HepG2 (cell line): ENCODE results near the gene PAQR7. TPM values are rescaled to one million over a fixed set of nuclear protein-coding genes. Genes with fewer than 3 reads are reported as not detected.
A peak's percentile ranks its signal among the peaks of the same experiment; 100 is the strongest.

ENCODE experiments used
- AFF4 ChIP-seq: sonication (generic); formaldehyde crosslinking; IDR thresholded peaks from 2 replicates; pipeline ENCODE4 v1.4.0; 2020; ENCODE audit warnings: missing genetic modification reagents
- EEA1 ChIP-seq: sonication (generic); formaldehyde crosslinking; IDR thresholded peaks from 2 replicates; pipeline ENCODE4 v1.5.1; 2020; ENCODE audit warnings: mild to moderate bottlenecking, missing genetic modification reagents, borderline replicate concordance
- EP300 ChIP-seq, 3 experiments: sonication (generic) in 1 of 3; formaldehyde crosslinking in 1 of 3; IDR thresholded peaks; 2 replicates each; pipeline versions ENCODE4 v1.5.1 to v1.6.1; 2011 to 2020; ENCODE audit warnings: low read depth in 2 of 3, low read length in 2 of 3, borderline replicate concordance in 1 of 3, improper control_type of control experiment in 1 of 3, mild to moderate bottlenecking in 1 of 3, missing genetic modification reagents in 1 of 3, moderate library complexity in 1 of 3
- HCFC1 ChIP-seq: fragments of 150-350 bp; IDR thresholded peaks from 2 replicates; pipeline ENCODE4 v1.6.1; 2014; ENCODE audit warnings: low read depth, low read length
- HMGXB4 ChIP-seq, 2 experiments: sonication (generic) in 1 of 2; formaldehyde crosslinking in 1 of 2; IDR thresholded peaks; 2 replicates each; pipeline versions ENCODE4 v1.4.0 to v1.6.1; 2018 to 2020; ENCODE audit warnings: missing genetic modification reagents in 2 of 2, borderline replicate concordance in 1 of 2, low read depth in 1 of 2, mild to moderate bottlenecking in 1 of 2, missing biosample characterization in 1 of 2
- IRF2 ChIP-seq: IDR thresholded peaks from 2 replicates; pipeline ENCODE4 v1.6.1; 2018; ENCODE audit warnings: missing genetic modification reagents, missing compliant biosample characterization
- ISL2 ChIP-seq: sonication (generic); formaldehyde crosslinking; IDR thresholded peaks from 2 replicates; pipeline ENCODE4 v1.5.0; 2020; ENCODE audit warnings: missing genetic modification reagents
- JUND ChIP-seq: sonication (generic); formaldehyde crosslinking; IDR thresholded peaks from 2 replicates; pipeline ENCODE4 v1.8.0; 2022; ENCODE audit warnings: mild to moderate bottlenecking, missing genetic modification reagents
- KLF11 ChIP-seq: IDR thresholded peaks from 2 replicates; pipeline ENCODE4 v1.6.1; 2016; ENCODE audit warnings: missing compliant biosample characterization
- PHF8 ChIP-seq: sonication (generic); formaldehyde crosslinking; IDR thresholded peaks from 2 replicates; pipeline ENCODE4 v1.5.0; 2020; ENCODE audit warnings: missing genetic modification reagents
- SMC3 ChIP-seq: IDR thresholded peaks from 2 replicates; pipeline ENCODE4 v1.6.1; 2011; ENCODE audit warnings: low read length, improper control_type of control experiment
- SOX6 ChIP-seq, 2 experiments: fragments of 450-650 bp in 1 of 2; sonication (generic) in 1 of 2; formaldehyde crosslinking in 1 of 2; IDR thresholded peaks; 2 replicates each; pipeline versions ENCODE4 v1.4.0 to v1.6.1; 2017 to 2020; ENCODE audit warnings: antibody characterized with exemption in 1 of 2, mild to moderate bottlenecking in 1 of 2, missing genetic modification reagents in 1 of 2
- ZMYM2 ChIP-seq: sonication (generic); formaldehyde crosslinking; IDR thresholded peaks from 2 replicates; pipeline ENCODE4 v1.8.0; 2022; ENCODE audit warnings: mild to moderate bottlenecking, missing genetic modification reagents
- ZNF614 ChIP-seq: IDR thresholded peaks from 2 replicates; pipeline ENCODE4 v1.6.1; 2018; ENCODE audit warnings: missing biosample characterization, missing genetic modification reagents, inconsistent platforms, borderline replicate concordance
- polyA plus RNA-seq, 8 experiments: library from polyadenylated mRNA; depleted of rRNA in 3 of 8; stranded (reverse) in 7 of 8; unstranded in 1 of 8; fragments of >200 nt; fragmentation: Illumina TruSeq in 4 of 8; extraction: Trizol in 4 of 8; gene quantifications; 2 replicates each; pipeline versions ENCODE4 v1.2.1 to v1.2.3, GENCODE V29; 2011 to 2016; ENCODE audit warnings: low read depth in 4 of 8, missing spikeins in 1 of 8, mixed read lengths in 1 of 8; ENCODE audit not compliant: insufficient read depth in 1 of 8
- total RNA-seq, 5 experiments: library from RNA; depleted of rRNA; stranded (reverse); fragments of >200 nt; fragmentation: Illumina TruSeq; extraction: Trizol; gene quantifications; 2 replicates each; pipeline ENCODE4 v1.2.3, GENCODE V29; 2016; ENCODE audit warnings: low read depth in 1 of 5
- TF ChIP-seq, protein P1 (sequence below): sonication (generic); formaldehyde crosslinking; IDR thresholded peaks from 2 replicates; pipeline ENCODE4 v1.5.0; 2020; ENCODE audit warnings: mild to moderate bottlenecking, missing genetic modification reagents, borderline replicate concordance
- TF ChIP-seq, protein P2 (sequence below): sonication (generic); formaldehyde crosslinking; IDR thresholded peaks from 2 replicates; pipeline ENCODE4 v1.5.0; 2020; ENCODE audit warnings: mild to moderate bottlenecking, missing genetic modification reagents, borderline replicate concordance

Gene PAQR7
- total and polyA plus RNA-seq, 2 of the 13 experiments (the other 11 are each of a cell fraction or from before 2014, with no cell fraction given) = 13.2 to 16.6 TPM

GRCh38 chr1:25895365-25895990 lies 20.0 kb upstream of the PAQR7 start (continued):
- no peak for TF ChIP-seq EP300 (IDR thresholded peaks at IDR 0.05; ENCODE audit: low read depth in 2 of 2, low read length in 2 of 2)
- 0 out of 2 replicates have a peak, but pooled peaks have one; percentile 31 for TF ChIP-seq EP300 (CRISPR knock-in tag; IDR thresholded peaks at IDR 0.05; ENCODE audit: borderline replicate concordance)
- TF ChIP-seq, protein P1, sequence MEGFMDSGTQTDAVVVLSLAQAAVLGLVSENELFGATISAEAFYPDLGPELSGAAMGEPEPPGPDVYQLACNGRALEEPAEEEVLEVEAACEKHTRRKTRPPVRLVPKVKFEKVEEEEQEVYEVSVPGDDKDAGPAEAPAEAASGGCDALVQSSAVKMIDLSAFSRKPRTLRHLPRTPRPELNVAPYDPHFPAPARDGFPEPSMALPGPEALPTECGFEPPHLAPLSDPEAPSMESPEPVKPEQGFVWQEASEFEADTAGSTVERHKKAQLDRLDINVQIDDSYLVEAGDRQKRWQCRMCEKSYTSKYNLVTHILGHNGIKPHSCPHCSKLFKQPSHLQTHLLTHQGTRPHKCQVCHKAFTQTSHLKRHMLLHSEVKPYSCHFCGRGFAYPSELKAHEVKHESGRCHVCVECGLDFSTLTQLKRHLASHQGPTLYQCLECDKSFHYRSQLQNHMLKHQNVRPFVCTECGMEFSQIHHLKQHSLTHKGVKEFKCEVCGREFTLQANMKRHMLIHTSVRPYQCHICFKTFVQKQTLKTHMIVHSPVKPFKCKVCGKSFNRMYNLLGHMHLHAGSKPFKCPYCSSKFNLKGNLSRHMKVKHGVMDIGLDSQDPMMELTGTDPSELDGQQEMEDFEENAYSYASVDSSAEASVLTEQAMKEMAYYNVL (CRISPR knock-in tag) = 0 out of 2 replicates have a peak, but pooled peaks have one; percentile 60
- no peak for TF ChIP-seq ZMYM2 (CRISPR knock-in tag)
- TF ChIP-seq SMC3 = peak; percentile 64
- TF ChIP-seq KLF11 = peak; percentile 32; the same call in 1 of the 2 replicates
- TF ChIP-seq HCFC1 = peak; percentile 39
- TF ChIP-seq IRF2 = no peak
- no peak for TF ChIP-seq SOX6 (IDR thresholded peaks at IDR 0.05)
- TF ChIP-seq SOX6 (CRISPR knock-in tag; IDR thresholded peaks at IDR 0.05) = peak; percentile 66
- TF ChIP-seq, protein P2, sequence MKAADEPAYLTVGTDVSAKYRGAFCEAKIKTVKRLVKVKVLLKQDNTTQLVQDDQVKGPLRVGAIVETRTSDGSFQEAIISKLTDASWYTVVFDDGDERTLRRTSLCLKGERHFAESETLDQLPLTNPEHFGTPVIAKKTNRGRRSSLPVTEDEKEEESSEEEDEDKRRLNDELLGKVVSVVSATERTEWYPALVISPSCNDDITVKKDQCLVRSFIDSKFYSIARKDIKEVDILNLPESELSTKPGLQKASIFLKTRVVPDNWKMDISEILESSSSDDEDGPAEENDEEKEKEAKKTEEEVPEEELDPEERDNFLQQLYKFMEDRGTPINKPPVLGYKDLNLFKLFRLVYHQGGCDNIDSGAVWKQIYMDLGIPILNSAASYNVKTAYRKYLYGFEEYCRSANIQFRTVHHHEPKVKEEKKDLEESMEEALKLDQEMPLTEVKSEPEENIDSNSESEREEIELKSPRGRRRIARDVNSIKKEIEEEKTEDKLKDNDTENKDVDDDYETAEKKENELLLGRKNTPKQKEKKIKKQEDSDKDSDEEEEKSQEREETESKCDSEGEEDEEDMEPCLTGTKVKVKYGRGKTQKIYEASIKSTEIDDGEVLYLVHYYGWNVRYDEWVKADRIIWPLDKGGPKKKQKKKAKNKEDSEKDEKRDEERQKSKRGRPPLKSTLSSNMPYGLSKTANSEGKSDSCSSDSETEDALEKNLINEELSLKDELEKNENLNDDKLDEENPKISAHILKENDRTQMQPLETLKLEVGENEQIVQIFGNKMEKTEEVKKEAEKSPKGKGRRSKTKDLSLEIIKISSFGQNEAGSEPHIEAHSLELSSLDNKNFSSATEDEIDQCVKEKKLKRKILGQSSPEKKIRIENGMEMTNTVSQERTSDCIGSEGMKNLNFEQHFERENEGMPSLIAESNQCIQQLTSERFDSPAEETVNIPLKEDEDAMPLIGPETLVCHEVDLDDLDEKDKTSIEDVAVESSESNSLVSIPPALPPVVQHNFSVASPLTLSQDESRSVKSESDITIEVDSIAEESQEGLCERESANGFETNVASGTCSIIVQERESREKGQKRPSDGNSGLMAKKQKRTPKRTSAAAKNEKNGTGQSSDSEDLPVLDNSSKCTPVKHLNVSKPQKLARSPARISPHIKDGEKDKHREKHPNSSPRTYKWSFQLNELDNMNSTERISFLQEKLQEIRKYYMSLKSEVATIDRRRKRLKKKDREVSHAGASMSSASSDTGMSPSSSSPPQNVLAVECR (CRISPR knock-in tag) = peak; percentile 47; the same call in 1 of the 2 replicates
- TF ChIP-seq ZNF614 (CRISPR knock-in tag) = peak; percentile 23; the same call in 1 of the 2 replicates
- TF ChIP-seq EEA1 = no peak
- TF ChIP-seq HMGXB4 (CRISPR knock-in tag; IDR thresholded peaks at IDR 0.05; ENCODE audit: borderline replicate concordance in 1 of 2, low read depth in 1 of 2) = peak; percentile 37 to 83; a peak in 3 of 4 replicates
- TF ChIP-seq ISL2 (CRISPR knock-in tag) = peak; percentile 36; the same call in 1 of the 2 replicates
- TF ChIP-seq AFF4 = no peak
- 0 out of 2 replicates have a peak, but pooled peaks have one; percentile 34 for TF ChIP-seq PHF8 (CRISPR knock-in tag)
- no peak for TF ChIP-seq JUND (CRISPR knock-in tag)
